ENCODE results near the gene CTSS. TPM values are rescaled to one million over a fixed set of nuclear protein-coding genes. Genes with fewer than 3 reads are reported as not detected.
A peak's percentile ranks its signal among the peaks of the same experiment; 100 is the strongest.

CTSS gene
- total and polyA plus RNA-seq, 2 donors (not counting 3 experiments of a cell fraction or from before 2014, with no cell fraction given), result 4.0 to 11.1 TPM

GRCh38 chr1:150808121-150808520 lies 42.5 kb upstream of the CTSS start, which contains the start of gene CTSK:
Gene CTSK (minus strand): TSS chr1:150808260. CDS start chr1:150806805, 1,455 bp downstream.
- H3K27ac ChIP-seq (ENCODE audit: insufficient read depth, low read depth, low read length), result peak within 1 kb of the TSS; percentile 30
- intact Hi-C loops (cut with micrococcal nuclease), result no loop called here
- dilution Hi-C loops (cut with MboI; ENCODE audit: extremely low pct_ligation_motif_present, low sequenced_read_pairs), result no loop called here
- no peaks in the 10 kb centered on the region for H4K20me1 ChIP-seq (replicated peaks; ENCODE audit: control insufficient read depth, extremely low read depth, insufficient read depth, low read length)
- H3K79me2 ChIP-seq (ENCODE audit: control insufficient read depth, insufficient read depth, low read length), result no peaks in the 10 kb centered on the region
- peak within 1 kb of the TSS; percentile 35 for H3K4me2 ChIP-seq (ENCODE audit: insufficient read depth, low read length)
- no peak for FAIRE-seq
- H3K9me1 ChIP-seq (replicated peaks; ENCODE audit: control insufficient read depth, extremely low read depth, insufficient read depth, low read length), result no peaks in the 10 kb centered on the region
- CTCF ChIA-PET, result interaction anchor here (1.2 to 1.7 kb wide), 8 partner anchors 10 to 249 kb away, joined by 3 to 5 read pairs (median 4); partner anchors contain the start of gene GOLPH3L
- H2AFZ ChIP-seq (ENCODE audit: low read depth, low read length), result peak within 1 kb of the TSS; percentile 8
- no peaks in the 10 kb centered on the region for H3K9me3 ChIP-seq (replicated peaks; ENCODE audit: control insufficient read depth, insufficient read depth, low read length)
- H3K36me3 ChIP-seq (ENCODE audit: control insufficient read depth in 2 of 2, extremely low read depth in 1 of 2, insufficient read depth in 2 of 2, low read length in 2 of 2), result peaks cover 7 to 12% of the 10 kb centered on the region in 2 experiments
- no peaks in the 10 kb centered on the region for H3K27me3 ChIP-seq (ENCODE audit: control insufficient read depth in 2 of 2, insufficient read depth in 2 of 2, low read length in 2 of 2)
- H3K9ac ChIP-seq (replicated peaks; ENCODE audit: extremely low read depth, insufficient read depth, low read length), result no peak within 1 kb of the TSS
- TF ChIP-seq JUN (IDR thresholded peaks at IDR 0.05; ENCODE audit: borderline replicate concordance, insufficient read depth, insufficient read length, low read depth), result no peak
- no peak for TF ChIP-seq POLR2AphosphoS5 (IDR thresholded peaks at IDR 0.05; ENCODE audit: insufficient read depth, low read depth, low read length)
- no peak for TF ChIP-seq CTCF (IDR thresholded peaks at IDR 0.05; ENCODE audit: extremely low read depth in 1 of 2, insufficient read depth in 1 of 2, low read depth in 1 of 2, low read length in 2 of 2)
- no peak for TF ChIP-seq EZH2 (IDR thresholded peaks at IDR 0.05; ENCODE audit: borderline replicate concordance, low read depth, low read length, severe bottlenecking)
- no peak for TF ChIP-seq POLR2A (IDR thresholded peaks at IDR 0.05; ENCODE audit: low read depth, low read length)
- TF ChIP-seq MAX (IDR thresholded peaks at IDR 0.05; ENCODE audit: insufficient read depth, insufficient read length), result no peak
- TF ChIP-seq GATA2 (IDR thresholded peaks at IDR 0.05; ENCODE audit: insufficient read depth, insufficient read length, low read depth, low read length), result no peak
- TF ChIP-seq FOS (IDR thresholded peaks at IDR 0.05; ENCODE audit: borderline replicate concordance, insufficient read depth, low read length), result no peak
- no peak for TF ChIP-seq MYC (IDR thresholded peaks at IDR 0.05; ENCODE audit: low read depth, low read length)
- POLR2A ChIA-PET, result no interaction called here
- H3K4me3 ChIP-seq (replicated peaks in 1 of 3; ENCODE audit: insufficient read depth in 1 of 3, low read depth in 1 of 3, low read length in 3 of 3), result no peak within 1 kb of the TSS
- H3K4me1 ChIP-seq (ENCODE audit: control insufficient read depth, extremely low read depth, insufficient read depth, low read length), result peaks cover 30% of the 10 kb centered on the region
- no TSS peak for BruUV-seq (replicated peaks)
- no peak for DNase-seq (ENCODE audit: low read depth, low spot score)

Measured in endothelial cell of umbilical vein (primary cell).